ENCODE measurements around the gene CASP6. TPM values are rescaled to one million over a fixed set of nuclear protein-coding genes. Genes with fewer than 3 reads are reported as not detected.

Gene CASP6
- total RNA-seq (2022; extraction: Qiagen RNA extraction; ENCODE audit: low read depth) = 13.5 to 17.3 TPM (median 16.1 TPM) in 5 replicates

GRCh38 chr4:109702950-109703663 is at the start of gene CASP6:
Gene CASP6 (minus strand): TSS chr4:109703445. CDS start chr4:109703395, 50 bp downstream.

DNA sequence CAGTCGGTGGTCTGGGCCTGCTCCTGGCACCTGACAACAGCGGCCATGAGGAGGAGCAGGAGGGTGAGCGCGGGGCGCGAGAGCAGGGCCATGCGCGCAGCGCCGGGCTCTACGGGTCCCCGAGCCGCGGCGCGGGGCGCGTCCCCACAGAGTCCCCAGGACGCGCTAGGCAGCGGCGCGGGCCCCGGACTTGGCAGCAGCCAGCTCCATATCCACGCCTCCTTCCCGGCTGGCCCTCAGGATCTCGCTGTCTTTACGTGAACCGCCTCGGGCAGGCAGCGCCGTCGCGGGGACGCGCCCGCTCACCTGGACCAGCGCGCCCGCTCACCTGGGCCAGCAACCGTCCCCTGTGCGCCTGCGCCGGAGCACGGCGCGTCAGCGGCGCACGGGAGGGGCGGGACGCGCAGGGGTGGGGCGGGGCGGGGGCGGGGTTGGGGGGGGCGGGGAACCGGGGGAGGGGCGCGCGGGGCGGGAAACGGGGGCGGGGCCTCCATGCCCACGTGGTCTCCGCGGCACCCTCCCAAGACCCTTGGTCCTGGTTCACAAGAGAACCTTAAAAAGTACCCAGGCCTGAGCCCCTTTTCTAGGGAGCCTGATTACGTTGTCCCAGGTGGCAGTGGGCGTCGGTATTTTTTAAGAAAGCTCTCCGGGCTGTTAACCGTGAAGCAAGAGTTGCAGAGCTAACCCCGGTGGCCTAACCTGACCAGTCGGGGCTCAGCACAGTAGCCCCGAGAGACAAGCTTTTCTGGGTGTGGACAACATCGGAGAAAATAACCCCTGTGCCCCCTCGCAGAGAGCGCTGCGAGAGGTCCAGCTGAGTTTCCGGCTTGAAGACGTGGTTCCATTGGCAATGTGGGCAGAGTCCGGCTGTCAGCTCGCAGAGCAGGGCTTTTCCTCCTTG is 26.7 kb upstream of the CASP6 start, which contains the start of gene PLA2G12A:
Gene PLA2G12A, minus strand, starts transcription at position 353 of the 901 bp plus-strand sequence. Its CDS starts 261 bp downstream, at position 92.

Other genes starting within 250 kb of the CASP6 start
- 16.0 to 25.0 TPM (median 22.4 TPM) in 5 replicates for gene MCUB, start 143.2 kb downstream of the CASP6 start, total RNA-seq (2022; extraction: Qiagen RNA extraction; ENCODE audit: low read depth)
- 9.4 to 16.2 TPM (median 11.0 TPM) in 5 replicates for gene PLA2G12A, start 26.6 kb upstream of the CASP6 start, total RNA-seq (2022; extraction: Qiagen RNA extraction; ENCODE audit: low read depth)
- gene CFI, start 98.6 kb upstream of the CASP6 start, total RNA-seq (2022; extraction: Qiagen RNA extraction; ENCODE audit: low read depth) = 0.38 to 0.86 TPM (median 0.74 TPM) in 5 replicates
- 34.3 to 59.5 TPM (median 42.1 TPM) in 5 replicates for gene GAR1, start 112.3 kb upstream of the CASP6 start, total RNA-seq (2022; extraction: Qiagen RNA extraction; ENCODE audit: low read depth)
- 0.06 TPM in 1 of 5 replicates, not detected in the others for gene RRH, start 124.5 kb upstream of the CASP6 start, total RNA-seq (2022; extraction: Qiagen RNA extraction; ENCODE audit: low read depth)
- 0.05 to 0.10 TPM (median 0.06 TPM) in 3 of 5 replicates, not detected in the others for gene LRIT3, start 144.7 kb upstream of the CASP6 start, total RNA-seq (2022; extraction: Qiagen RNA extraction; ENCODE audit: low read depth)
- 0.18 to 0.31 TPM (median 0.23 TPM) in 5 replicates for gene EGF, start 209.4 kb upstream of the CASP6 start, total RNA-seq (2022; extraction: Qiagen RNA extraction; ENCODE audit: low read depth)

Data from A549 treated with RU486 at 1 μM for 4 hours (cell line).